DOHH2 (cell line): Measurements from ENCODE around the gene USP40.

Experiments used
- EZH2phosphoT487 ChIP-seq: fragments of 200-600 bp; sonication (generic); IDR thresholded peaks from 2 replicates; pipeline ENCODE4 v1.6.1; 2017; ENCODE audit warnings: borderline replicate concordance, mild to moderate bottlenecking, antibody characterized with exemption, low read length, moderate library complexity, mixed read lengths
- TF ChIP-seq, protein P1 (sequence below): fragments of 200-600 bp; sonication (generic); IDR thresholded peaks from one replicate; pipeline ENCODE4 v1.5.1; 2014; ENCODE audit warnings: antibody characterized with exemption, mild to moderate bottlenecking, low read depth, low read length; ENCODE audit not compliant: poor library complexity, severe bottlenecking

DNA sequence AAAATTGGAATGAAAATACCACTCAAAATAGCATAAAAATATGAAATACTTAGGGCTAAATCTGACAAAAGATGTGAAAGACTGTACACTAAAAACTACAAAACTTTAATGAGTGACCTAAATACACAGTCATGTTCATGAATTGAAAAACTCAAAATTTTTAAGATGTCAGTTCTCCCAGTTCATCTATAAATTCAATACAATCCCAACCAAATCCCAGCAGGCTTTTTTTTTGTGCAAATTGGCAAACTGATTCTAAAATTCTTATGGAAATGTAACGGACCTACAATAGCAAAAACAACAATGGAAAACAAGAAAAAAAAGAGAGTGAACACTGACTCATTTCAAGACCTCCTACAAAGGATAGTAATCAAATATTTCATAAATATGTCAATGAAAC, 4.4 kb upstream of the USP40 start:
- TF ChIP-seq, protein P1, sequence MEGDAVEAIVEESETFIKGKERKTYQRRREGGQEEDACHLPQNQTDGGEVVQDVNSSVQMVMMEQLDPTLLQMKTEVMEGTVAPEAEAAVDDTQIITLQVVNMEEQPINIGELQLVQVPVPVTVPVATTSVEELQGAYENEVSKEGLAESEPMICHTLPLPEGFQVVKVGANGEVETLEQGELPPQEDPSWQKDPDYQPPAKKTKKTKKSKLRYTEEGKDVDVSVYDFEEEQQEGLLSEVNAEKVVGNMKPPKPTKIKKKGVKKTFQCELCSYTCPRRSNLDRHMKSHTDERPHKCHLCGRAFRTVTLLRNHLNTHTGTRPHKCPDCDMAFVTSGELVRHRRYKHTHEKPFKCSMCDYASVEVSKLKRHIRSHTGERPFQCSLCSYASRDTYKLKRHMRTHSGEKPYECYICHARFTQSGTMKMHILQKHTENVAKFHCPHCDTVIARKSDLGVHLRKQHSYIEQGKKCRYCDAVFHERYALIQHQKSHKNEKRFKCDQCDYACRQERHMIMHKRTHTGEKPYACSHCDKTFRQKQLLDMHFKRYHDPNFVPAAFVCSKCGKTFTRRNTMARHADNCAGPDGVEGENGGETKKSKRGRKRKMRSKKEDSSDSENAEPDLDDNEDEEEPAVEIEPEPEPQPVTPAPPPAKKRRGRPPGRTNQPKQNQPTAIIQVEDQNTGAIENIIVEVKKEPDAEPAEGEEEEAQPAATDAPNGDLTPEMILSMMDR, result no peak
- no peak for TF ChIP-seq EZH2phosphoT487
